SK-N-DZ (cell line): ENCODE data around the gene TSSK3. TPM values are rescaled to one million over a fixed set of nuclear protein-coding genes. Genes with fewer than 3 reads are reported as not detected.

ENCODE experiments used
- DNase-seq: peaks from one replicate; pipeline ENCODE4 v3.0.0-alpha.2; 2015; ENCODE audit warnings: low spot score
- polyA plus RNA-seq, 2 experiments: library from polyadenylated mRNA; depleted of rRNA; stranded (reverse); fragments of >200 nt; gene quantifications; 2 replicates each; pipeline ENCODE4 v1.2.3, GENCODE V29; 2014

Gene TSSK3, protein sequence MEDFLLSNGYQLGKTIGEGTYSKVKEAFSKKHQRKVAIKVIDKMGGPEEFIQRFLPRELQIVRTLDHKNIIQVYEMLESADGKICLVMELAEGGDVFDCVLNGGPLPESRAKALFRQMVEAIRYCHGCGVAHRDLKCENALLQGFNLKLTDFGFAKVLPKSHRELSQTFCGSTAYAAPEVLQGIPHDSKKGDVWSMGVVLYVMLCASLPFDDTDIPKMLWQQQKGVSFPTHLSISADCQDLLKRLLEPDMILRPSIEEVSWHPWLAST
- 1.5 and 4.4 TPM in 2 replicates for polyA plus RNA-seq (2014; cell fraction: cytosol; rRNA removed)
- polyA plus RNA-seq (2014; cell fraction: nucleus; rRNA removed): not detected in 2 replicates

DNA sequence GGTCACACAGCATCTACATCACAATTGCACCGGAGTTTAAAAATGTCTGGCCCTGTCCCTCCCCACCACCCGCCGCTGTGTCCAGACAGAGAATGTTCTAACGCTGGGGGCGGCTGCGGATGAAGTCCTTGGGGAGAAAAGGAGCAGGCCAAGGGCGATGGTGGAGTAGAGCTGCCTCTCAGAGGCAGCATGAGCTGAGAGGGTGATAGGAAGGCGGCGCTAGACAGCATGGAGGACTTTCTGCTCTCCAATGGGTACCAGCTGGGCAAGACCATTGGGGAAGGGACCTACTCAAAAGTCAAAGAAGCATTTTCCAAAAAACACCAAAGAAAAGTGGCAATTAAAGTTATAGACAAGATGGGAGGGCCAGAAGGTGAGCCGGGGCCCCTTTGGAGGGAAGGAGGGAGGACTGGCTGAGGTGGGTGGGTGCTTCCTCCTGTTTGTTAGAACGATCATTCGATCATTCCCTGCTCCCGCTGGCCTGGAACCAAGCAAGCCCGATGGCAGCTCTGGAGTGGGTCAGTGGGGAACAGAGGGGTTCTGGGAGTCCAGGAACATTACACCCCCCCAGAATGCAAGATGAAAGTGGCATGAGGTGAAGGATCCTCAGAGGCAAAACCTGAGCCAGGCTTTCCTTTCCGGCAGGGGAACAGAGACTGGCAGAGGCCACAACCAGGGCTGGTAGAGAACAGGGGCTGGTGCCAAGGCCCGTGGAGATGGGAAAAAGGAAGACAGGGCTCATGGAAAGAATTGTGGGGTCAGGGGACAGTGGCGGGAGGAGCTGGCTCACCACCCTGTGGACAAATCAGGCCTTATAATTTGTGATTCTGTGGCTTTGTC lies at the start of gene TSSK3, which contains the start of gene FAM229A:
Gene TSSK3 (plus strand): TSS at position 66 of the 840 bp plus-strand sequence. CDS start 163 bp downstream, at position 229.
Gene FAM229A (minus strand): TSS at position 12 of the 840 bp plus-strand sequence. CDS start 394 bp downstream, outside the sequence.
- no peak for DNase-seq

DNA sequence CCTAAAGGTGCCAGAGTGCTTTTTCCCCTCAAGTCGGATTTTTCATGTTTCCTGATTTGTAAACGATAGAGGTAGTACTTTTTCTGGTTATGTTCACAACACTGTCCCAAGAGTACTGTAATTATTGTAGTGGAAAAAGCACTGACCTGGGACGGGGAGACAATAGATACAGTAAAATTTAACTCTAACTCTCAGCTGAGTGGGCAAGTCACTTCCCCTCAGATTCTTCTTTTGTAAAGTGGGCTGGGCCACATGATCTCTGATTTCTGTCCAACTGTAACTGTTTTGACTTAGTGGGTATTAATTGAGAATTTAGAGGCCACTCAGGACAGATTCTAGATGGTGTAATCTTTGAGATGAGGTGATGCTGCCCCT lies 45.4 kb upstream of the TSSK3 start:
- no peak for DNase-seq

DNA sequence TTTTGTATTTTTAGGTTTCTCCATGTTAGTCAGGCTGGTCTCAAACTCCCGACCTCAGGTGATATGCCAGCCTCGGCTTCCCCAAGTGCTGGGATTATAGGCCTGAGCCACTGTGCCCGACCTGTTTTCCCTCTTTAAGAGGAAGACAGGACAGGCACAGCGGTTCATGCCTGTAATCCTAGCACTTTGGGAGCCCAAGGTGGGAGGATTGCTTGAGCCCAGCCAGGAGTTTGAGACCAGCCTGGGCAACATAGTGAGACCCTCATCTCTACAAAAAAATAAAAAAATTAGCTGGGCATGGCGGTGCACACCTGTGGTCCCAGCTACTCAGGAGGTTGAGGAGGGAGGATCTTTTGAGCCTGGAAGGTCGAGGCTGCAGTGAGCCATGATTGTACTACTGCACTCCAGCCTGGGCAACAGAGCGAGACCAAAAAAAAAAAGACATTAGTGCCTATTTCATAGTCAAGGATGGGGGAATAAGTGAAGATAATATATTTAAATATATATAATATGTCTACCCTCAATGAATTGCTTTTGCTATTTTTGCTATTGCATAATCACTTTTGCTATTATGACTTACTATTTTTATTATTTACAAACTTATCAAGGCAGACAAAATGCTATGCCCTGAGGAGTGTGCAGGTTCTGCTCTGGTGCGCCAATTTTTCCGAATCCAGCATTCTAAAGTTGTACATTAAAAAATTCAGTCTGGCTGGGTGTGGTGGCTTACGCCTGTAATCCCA lies 44.0 kb upstream of the TSSK3 start:
- no peak for DNase-seq

DNA sequence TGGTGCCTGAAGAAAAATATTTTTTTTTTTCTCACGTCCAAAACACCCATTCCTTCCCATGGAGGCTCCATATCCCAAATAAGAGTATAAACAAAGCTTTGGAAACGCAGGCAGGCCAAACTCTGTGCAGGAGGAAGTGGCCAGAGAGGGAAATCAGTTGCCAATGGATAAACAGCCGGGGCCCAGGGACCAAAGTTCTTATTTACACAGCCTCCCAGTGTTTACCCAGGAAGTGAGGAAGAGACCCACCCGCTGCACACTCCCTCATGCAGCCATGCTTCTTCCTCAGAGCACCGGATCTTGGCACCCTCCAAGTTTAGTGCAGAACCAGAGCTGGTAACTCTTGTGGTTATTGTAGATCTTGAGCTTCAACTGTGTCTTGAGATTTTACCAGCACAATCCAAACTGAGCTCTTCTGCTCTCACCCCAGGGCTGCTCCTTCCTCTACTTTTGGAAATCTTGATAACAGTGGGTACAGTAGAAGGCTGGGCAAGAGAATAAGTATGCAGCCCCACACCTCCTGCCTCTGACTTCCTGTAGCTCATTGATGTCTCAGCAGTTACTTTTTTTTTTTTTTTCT lies 40.5 kb upstream of the TSSK3 start:
- no peak for DNase-seq

DNA sequence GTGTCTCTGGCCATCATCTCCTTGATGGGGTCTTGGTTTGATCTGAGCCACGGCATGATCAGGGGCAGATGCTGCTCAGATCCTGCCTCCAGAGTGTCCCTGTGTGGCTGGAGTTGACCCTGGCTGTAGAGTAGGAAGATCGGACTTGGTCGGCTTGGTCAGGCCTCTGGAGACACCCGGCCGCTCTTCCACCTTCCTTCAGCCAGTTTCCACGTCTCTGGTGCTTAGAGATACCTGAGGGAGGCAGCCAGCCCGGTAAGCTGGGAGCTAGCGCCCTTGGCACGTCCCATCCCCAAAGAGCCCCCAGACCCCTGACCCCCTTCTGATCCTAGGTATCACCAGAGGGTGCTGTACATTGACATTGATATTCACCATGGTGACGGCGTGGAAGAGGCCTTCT lies 35.1 kb upstream of the TSSK3 start:
- DNase-seq: no peak

DNA sequence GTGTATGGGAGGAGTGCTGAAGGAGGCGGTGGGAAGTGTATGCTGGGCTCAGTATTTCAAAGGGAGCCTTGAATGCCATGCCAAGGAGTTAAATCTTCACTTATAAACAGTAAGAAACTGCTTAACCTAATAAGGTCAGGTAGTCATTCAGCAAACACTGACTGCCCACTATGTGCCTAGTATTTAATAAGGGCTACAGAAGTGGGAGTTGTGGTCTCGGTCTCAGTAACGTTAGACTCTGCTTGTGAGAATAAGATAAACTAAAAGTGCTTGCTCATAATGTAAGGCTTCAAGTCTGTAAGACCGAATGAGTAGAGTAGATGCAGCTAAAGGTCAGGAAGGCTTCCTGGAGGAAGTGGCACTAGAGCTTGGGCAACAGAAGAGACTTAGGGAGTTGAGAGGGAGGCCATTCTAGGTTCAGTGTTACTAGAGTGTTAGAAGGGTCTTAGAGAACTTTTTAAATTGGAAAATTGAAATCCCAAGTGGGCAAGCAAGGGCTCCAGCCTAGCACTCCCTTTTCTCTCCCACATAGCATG lies 32.3 kb upstream of the TSSK3 start:
- DNase-seq: no peak

DNA sequence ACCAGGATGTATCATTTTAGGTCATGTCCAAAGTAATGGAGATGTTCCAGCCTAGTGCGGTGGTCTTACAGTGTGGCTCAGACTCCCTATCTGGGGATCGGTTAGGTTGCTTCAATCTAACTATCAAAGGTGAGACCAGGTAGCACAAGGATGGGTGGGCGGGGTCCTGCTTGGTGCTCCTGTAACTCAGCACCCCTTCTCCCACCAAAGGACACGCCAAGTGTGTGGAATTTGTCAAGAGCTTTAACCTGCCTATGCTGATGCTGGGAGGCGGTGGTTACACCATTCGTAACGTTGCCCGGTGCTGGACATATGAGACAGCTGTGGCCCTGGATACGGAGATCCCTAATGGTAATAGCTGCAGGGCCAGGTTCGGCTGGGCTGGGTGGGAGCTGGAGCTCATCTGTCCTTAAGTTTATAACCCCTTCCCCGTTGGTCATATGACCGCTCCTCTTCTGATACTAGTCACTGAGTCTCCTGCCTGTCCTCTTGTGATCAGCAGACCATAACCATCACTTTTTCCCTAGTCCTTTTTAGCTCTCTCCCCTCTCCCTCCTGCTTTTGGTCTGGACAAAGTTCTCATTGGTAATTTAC lies 31.7 kb upstream of the TSSK3 start:
- no peak for DNase-seq

DNA sequence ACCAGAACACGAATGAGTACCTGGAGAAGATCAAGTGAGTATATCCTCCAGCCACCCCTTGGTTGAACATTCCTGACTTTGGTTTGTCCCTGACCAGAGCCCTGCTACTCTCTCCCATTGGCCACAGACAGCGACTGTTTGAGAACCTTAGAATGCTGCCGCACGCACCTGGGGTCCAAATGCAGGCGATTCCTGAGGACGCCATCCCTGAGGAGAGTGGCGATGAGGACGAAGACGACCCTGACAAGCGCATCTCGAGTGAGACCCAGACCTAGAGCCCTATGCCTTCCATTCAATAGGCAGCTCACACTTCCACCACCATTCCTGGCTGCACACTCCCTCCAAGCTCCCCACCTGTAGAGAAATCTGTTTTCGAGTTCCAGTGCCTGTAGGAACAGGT lies 30.8 kb upstream of the TSSK3 start:
- DNase-seq: no peak

DNA sequence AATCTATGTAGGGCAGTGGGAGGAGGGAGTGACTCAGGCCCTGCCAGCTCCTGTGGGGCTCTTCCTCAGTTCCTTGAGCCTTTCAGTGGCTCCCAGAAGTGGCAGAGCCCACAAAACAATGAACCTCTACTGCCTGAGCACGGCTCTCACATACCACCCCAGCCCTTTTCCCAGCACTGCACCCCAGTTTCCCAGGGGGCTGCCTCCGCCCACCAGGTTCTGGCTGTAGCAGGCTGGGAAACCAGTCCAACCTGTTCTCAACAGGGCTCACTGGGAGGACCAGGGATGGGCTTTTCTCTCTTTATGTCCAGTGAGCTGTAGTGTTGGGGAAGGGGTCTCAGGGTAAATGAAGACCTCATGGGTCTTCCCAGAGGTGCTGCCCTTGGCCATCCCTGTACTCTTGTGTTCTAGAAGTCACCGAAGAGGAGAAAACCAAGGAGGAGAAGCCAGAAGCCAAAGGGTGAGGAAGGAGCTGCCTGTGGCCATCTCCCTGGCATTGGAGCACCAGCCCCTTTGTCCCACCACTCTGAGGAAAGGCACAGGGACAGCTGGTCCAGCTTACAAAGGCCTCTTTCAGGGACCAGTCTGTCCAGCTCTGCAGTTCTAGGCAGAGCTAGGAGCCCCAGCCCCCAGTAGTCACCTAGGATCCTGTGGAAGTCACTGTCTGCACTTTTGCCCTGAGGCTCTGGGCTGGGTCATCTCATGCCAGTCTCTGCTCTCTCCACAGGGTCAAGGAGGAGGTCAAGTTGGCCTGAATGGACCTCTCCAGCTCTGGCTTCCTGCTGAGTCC lies 29.9 kb upstream of the TSSK3 start:
- DNase-seq: no peak

DNA sequence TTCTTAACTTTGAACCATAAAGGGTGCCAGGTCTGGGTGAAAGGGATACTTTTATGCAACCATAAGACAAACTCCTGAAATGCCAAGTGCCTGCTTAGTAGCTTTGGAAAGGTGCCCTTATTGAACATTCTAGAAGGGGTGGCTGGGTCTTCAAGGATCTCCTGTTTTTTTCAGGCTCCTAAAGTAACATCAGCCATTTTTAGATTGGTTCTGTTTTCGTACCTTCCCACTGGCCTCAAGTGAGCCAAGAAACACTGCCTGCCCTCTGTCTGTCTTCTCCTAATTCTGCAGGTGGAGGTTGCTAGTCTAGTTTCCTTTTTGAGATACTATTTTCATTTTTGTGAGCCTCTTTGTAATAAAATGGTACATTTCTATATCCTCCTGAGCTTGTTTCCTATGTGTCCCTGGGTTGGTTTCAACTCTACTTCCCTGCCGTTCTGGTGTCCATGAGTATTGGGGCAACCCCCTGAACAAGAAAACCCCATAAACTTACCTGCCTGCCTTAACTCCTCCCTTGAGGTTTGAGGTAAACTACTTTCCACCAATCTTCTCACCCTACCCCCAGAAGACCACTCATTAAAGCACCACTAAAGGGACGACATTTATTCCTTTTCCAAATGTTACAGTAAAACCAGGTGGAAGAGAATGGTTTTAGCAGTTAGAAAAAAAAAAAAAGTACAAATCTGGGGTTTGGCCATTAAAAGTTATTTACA lies 28.9 kb upstream of the TSSK3 start:
- no peak for DNase-seq

DNA sequence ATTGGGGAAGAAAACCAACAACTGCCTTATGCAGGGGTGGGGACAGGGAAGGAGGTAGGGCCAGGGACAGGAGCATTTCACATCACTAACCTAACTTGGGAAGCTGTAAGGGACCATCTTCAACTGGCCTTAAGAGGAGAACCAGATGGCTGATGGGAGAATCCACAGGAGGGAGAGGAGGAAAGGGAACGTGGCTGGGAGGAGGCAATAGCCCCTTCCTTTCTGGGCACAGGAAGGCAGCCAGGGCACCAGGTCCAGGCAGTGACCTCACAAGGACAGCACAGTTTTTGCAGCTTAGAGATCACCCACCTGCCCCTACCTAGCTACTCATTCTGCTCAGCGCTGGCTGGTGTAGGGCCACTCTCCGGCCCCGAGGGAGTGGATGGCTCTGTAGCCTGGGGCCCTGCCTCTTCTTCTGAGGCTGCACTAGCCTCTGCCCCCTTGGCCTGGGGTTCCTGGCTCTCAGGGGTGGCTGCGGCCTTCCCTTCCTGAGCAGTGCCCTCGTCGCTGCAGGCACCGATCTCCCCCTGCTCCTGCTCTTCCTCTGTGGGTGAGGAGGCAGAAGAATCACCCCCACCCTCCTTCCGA lies 28.0 kb upstream of the TSSK3 start:
- no peak for DNase-seq

DNA sequence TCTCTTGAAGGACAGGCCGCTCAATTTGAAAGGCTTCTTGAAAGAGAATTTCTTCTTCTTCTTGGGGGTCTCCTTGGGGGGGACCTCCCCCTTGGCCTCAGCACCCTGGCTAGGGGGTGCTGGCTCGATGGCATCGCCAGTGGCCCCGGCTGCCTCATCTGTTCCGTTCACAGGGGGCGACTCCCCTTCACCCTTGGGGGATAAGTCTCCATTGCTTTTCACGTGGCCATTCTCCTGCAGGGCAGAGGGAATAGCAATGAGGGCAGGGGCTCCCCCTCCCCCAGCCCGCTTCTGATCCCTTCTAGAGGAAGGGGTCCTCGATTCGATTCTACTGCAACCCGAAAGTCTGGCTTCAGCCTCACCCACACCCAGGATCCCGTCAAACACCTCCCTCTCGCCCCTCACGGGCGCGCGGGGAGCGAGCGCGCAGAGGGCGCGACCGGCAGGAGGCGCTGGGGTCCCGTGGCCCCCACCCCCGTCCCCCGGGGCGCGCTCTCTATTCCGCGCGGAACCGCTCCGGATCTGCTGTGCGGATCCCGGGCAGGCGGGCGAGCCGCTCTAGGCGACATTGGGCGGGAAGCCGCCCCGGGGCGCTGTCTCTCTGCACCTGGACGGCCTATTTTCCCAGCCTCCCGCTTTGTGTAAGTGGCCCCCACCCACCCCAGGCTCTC lies 27.3 kb upstream of the TSSK3 start:
- no peak for DNase-seq

DNA sequence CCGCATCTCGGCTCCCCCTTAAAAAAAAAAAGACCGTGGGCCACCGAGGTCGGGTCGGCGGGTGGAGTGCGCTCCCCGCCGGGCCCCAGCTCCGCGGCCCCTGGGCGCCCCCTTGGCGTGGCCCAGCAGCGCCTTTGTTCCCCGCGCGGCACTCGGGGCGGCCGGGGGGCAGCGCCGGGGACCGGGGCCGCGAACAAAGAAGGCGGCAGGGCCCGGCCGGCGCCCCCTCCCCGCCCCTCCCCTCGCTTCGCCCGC lies 26.9 kb upstream of the TSSK3 start:
- no peak for DNase-seq

DNA sequence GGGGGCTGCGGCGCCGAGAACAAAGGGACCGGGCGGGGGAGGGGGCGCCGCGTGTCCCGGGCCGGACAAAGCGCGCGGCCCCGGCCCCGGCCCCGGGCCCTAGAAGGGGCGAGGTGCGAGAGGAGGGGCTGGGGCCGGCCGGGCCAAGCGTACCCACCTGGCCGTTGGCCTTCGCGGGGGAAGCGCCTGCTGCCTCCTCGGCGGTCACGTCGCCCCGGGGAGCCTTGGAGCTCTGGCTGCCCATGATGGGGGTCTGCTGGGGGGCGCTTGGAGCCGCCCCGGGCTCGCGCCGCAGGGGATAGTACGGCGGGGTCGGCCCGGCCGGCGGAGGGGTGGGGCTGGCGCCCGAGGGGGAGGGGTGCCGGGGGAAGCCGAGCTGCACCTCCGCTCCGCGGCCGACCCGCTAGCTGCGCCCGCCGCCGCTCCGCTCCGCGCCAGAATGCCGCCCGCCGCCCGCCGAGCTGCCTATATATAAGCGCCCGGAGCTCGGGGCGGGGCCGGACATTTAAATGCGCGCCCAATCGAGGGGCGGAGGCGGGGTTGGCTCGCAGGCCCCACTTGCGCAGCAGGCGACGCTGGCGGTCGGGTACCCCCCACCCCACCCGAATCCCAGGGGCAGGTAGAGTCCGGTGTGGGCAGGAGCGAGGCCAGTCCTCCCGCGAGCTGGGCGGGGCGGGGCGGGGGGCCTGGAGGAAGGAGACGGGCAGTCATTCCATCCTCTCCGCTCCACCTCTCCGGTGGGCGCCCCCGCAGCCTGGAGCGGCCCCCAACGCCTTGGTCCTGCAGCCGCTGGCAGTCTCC lies 26.3 kb upstream of the TSSK3 start, which contains the start of gene MARCKSL1:
Gene MARCKSL1 (minus strand): TSS at position 444 of the 801 bp plus-strand sequence. CDS start 200 bp downstream, at position 244.
- peak; percentile 80 for DNase-seq

DNA sequence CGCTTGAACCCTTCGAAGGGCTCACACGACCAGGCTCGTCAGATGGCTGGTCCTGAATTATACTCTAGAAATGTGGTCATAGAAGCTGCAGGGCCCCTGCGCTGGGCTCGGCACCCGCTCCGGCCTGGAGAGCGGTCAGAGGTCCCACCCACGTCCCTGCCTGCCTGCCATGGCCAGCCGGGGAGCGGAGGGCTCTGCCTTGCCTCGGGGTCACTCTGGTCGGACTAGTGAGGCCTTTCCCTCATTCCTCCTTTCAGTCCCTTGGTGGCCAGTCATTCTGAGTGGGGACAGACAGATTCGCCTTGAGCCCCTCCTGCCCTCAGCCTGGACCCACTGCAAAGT lies 25.8 kb upstream of the TSSK3 start:
- DNase-seq: no peak

DNA sequence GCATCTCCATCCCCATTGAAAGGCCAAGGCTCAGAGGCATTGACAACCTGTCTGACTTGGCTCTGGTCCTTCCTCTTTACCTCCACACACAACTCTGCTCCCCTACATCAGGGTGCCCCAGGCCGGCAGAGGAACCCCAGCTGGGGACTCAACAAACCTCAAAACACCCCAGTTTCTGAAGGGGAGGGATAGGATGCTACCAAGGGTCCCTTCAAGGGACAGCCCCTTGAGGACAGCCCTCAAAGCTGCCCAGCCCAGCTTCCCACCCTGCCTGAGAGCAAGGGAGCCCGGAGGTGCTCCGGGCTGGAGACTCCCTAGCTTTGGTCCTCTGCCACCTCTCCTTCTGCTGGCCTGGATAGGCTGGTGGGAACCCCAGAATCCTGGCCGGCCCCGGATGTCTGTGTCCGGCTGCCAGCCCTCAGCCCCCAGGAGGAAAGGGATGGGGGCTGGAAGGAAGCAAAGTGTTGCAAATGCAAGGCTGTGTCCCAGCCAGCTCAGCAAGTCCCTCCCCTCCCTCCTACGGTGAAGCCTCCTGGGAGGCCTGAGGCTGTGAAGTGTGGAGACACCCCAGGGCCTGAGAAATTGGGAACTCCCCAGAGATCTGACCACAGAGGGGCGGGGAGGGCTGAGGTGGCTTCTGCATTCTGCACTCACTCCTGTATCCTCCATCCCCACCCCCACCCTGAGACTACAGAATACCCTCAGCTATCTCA lies 25.2 kb upstream of the TSSK3 start:
- no peak for DNase-seq
